Peyer's patch (tissue), 4 donors: ENCODE measurements around the gene WNT6.

Experiments
- POLR2A ChIP-seq, 2 donors: fragments of 450-650 bp; IDR thresholded peaks; one replicate each; pipeline ENCODE4 v1.5.1; 2017; ENCODE audit warnings: antibody characterized with exemption in 2 of 2, mild to moderate bottlenecking in 2 of 2, moderate library complexity in 2 of 2
- TF ChIP-seq, protein P1 (sequence below), 6 experiments: fragments of 450-650 bp in 4 of 6; fragments of 200-600 bp in 2 of 6; sonication (generic) in 1 of 6; IDR thresholded peaks; one replicate each; pipeline ENCODE4 v1.5.1; 2017 to 2019; ENCODE audit warnings: antibody characterized with exemption in 6 of 6, mild to moderate bottlenecking in 3 of 6, moderate library complexity in 1 of 6

GRCh38 chr2:218880859-218881594 lies 21.4 kb downstream of the WNT6 start:
- TF ChIP-seq, protein P1, sequence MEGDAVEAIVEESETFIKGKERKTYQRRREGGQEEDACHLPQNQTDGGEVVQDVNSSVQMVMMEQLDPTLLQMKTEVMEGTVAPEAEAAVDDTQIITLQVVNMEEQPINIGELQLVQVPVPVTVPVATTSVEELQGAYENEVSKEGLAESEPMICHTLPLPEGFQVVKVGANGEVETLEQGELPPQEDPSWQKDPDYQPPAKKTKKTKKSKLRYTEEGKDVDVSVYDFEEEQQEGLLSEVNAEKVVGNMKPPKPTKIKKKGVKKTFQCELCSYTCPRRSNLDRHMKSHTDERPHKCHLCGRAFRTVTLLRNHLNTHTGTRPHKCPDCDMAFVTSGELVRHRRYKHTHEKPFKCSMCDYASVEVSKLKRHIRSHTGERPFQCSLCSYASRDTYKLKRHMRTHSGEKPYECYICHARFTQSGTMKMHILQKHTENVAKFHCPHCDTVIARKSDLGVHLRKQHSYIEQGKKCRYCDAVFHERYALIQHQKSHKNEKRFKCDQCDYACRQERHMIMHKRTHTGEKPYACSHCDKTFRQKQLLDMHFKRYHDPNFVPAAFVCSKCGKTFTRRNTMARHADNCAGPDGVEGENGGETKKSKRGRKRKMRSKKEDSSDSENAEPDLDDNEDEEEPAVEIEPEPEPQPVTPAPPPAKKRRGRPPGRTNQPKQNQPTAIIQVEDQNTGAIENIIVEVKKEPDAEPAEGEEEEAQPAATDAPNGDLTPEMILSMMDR (IDR thresholded peaks at IDR 0.05): no peak
- TF ChIP-seq POLR2A (IDR thresholded peaks at IDR 0.05): no peak
